NCI-H2107 treated with DMSO at 0.1 percent for 48 hours (cell line): Measurements from ENCODE around the gene PTAR1.

Experiments used
- DNase-seq: peaks from one replicate; lab custom pipeline; 2025; ENCODE audit not compliant: unreplicated experiment; lab: John Stamatoyannopoulos, UW

Gene PTAR1

GRCh38 chr9:69674716-69675438, 84.9 kb downstream of the PTAR1 start:
- DNase-seq, result no peak

- peak; percentile 18 for DNase-seq
Observed at GRCh38 chr9:69674112-69674685, 85.6 kb downstream of the PTAR1 start.

- DNase-seq, result peak; percentile 72
Observed at GRCh38 chr9:69673311-69673640, 86.5 kb downstream of the PTAR1 start.

DNA sequence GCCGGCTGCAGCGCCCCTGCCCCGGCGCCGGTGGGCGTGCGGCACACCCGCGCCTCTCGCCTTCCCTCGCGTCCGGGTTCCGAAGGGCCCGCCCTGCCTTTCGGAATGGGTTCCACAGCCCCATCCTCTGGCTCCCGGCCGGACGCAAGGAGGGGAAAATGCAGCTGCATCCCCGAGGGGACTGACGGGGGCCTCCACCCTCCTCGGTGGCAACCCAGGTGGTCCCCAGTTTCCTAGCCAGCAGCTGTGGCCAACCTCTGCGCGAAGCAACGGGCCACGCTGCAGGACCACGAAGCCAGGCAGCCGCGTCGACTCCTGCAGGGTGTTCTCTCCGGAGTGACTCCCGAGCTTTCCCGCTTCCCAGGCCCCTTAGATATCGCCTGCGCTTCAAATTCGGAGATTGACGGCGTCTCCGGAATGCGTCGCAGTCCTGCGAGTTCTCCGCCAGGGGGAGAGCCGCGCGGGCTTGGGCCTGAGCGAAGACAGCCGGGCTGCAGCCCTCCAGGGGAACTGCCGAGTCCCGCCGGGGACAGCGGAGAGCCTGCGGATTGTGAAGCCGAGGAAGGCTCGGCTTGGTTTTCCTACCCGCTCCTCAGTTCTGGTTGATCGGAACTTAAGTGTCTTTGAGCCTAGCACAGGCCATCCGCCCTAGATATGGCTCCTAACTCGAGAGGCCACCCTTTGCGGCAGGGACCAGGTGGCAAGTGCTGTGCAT, 87.1 kb downstream of the PTAR1 start:
- peak; percentile 73 for DNase-seq

- peak; percentile 12 for DNase-seq
Observed at GRCh38 chr9:69671879-69672595, 87.8 kb downstream of the PTAR1 start, which contains the start of gene APBA1. TSS of gene APBA1 (minus strand) at chr9:69672371.

- DNase-seq, result no peak
Observed at GRCh38 chr9:69671311-69671878, 88.4 kb downstream of the PTAR1 start.

- DNase-seq, result no peak
Observed at GRCh38 chr9:69667306-69667705, 92.5 kb downstream of the PTAR1 start.

DNA sequence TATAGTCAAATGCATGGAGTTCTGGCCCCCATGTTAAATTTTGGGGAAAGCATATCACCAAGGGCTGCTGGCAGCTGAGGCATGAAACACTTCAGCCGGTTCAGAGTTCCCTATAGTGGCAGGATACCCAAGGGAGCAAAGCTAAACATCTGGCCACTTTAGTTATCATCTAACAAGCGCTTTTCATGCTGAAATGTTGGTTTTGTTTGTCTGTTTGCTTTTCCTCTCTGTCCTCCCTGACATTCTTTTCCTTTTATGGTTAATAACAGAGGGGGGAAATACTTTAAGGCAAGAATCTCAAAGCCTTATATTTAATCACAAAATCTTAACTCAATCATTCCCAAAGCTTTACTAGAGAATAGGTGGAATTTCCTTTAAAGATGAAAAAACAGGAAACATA, 99.5 kb downstream of the PTAR1 start:
- DNase-seq, result no peak
